Smooth muscle cell (in vitro differentiated cells): ENCODE data around the gene TIMP2. TPM values are rescaled to one million over a fixed set of nuclear protein-coding genes. Genes with fewer than 3 reads are reported as not detected.

ENCODE experiments used
- DNase-seq: peaks from one replicate; lab custom pipeline; 2025; ENCODE audit not compliant: unreplicated experiment; lab: John Stamatoyannopoulos, UW
- H2AFZ ChIP-seq: fragments of 200-600 bp; sonication (generic); 2 replicates; pipeline ENCODE4 v1.6.0; 2016; ENCODE audit warnings: antibody characterized with exemption, low read depth, mild to moderate bottlenecking
- H3F3A ChIP-seq: fragments of 200-600 bp; sonication (generic); 2 replicates; pipeline ENCODE4 v1.6.0; 2017; ENCODE audit warnings: antibody characterized with exemption, low read depth
- H3K27ac ChIP-seq: fragments of 200-600 bp; sonication (generic); 2 replicates; pipeline ENCODE4 v1.5.1; 2016; ENCODE audit warnings: low read depth, mild to moderate bottlenecking
- H3K27me3 ChIP-seq: fragments of 200-600 bp; sonication (generic); 2 replicates; pipeline ENCODE4 v1.6.1; 2016; ENCODE audit warnings: low read depth, mild to moderate bottlenecking
- H3K36me3 ChIP-seq: fragments of 200-600 bp; sonication (generic); 2 replicates; pipeline ENCODE4 v1.5.1; 2016; ENCODE audit warnings: low read depth
- H3K4me1 ChIP-seq: fragments of 200-600 bp; sonication (generic); 2 replicates; pipeline ENCODE4 v1.5.1; 2016; ENCODE audit warnings: low read depth
- H3K4me2 ChIP-seq: fragments of 200-600 bp; sonication (generic); 2 replicates; pipeline ENCODE4 v1.6.0; 2016; ENCODE audit warnings: mild to moderate bottlenecking
- H3K4me3 ChIP-seq: fragments of 200-600 bp; sonication (generic); 2 replicates; pipeline ENCODE4 v1.5.1; 2016; ENCODE audit warnings: mild to moderate bottlenecking
- H3K79me2 ChIP-seq: fragments of 200-600 bp; sonication (generic); 2 replicates; pipeline ENCODE4 v1.6.0; 2016; ENCODE audit warnings: low read depth, mild to moderate bottlenecking
- H3K9ac ChIP-seq: fragments of 200-600 bp; sonication (generic); 2 replicates; pipeline ENCODE4 v1.6.0; 2016; ENCODE audit warnings: low read depth
- H3K9me3 ChIP-seq: fragments of 200-600 bp; sonication (generic); replicated peaks from 2 replicates; pipeline ENCODE4 v1.5.1; 2016; ENCODE audit warnings: low read depth
- H4K20me1 ChIP-seq: fragments of 200-600 bp; sonication (generic); 2 replicates; pipeline ENCODE4 v1.6.0; 2016; ENCODE audit warnings: low read depth
- CTCF ChIP-seq: fragments of 200-600 bp; sonication (generic); IDR thresholded peaks from 2 replicates; pipeline ENCODE4 v1.5.1; 2017; ENCODE audit warnings: borderline replicate concordance, mild to moderate bottlenecking, antibody characterized with exemption; ENCODE audit not compliant: insufficient read depth, poor library complexity, severe bottlenecking
- WGBS: methylation state at CpG from one replicate; pipeline ENCODE4 v1.1.7; 2016; ENCODE audit warnings: low lambda C conversion rate; 5-methylcytosine and 5-hydroxymethylcytosine counted together
- polyA plus RNA-seq: library from polyadenylated mRNA; unstranded; fragments of >200 nt; fragmentation: Nextera tagmentation; extraction: Ambion mirVana; gene quantifications from 2 replicates; pipeline ENCODE4 v1.2.1, GENCODE V29; 2016
- total RNA-seq: library from RNA; depleted of rRNA; stranded (reverse); fragments of >200 nt; gene quantifications from 2 replicates; pipeline ENCODE4 v1.2.3, GENCODE V29; 2014

TIMP2 gene
- total and polyA plus RNA-seq, 2 experiments from 2014 or later = 37.8 to 111 TPM

- WGBS = 86% methylated on average over 4 of the region's 4 CpGs
Measured at GRCh38 chr17:78893684-78894083, 31.5 kb downstream of the TIMP2 start.

GRCh38 chr17:78892936-78893379 is 32.2 kb downstream of the TIMP2 start:
- Histone ChIP-seq H3K4me2 (no peak overlapping the region), H4K20me1 (peaks cover 95% of the 10 kb centered on the region), H3K27me3 (no peaks in the 10 kb centered on the region), H3K4me1 (no peaks in the 10 kb centered on the region), H3K27ac (no peak overlapping the region), H2AFZ (no peak overlapping the region), H3K36me3 (no peaks in the 10 kb centered on the region), H3K79me2 (peaks cover 44% of the 10 kb centered on the region), H3K4me3 (no peak overlapping the region), H3K9ac (no peak overlapping the region), H3F3A (no peaks in the 10 kb centered on the region), H3K9me3 (no peaks in the 10 kb centered on the region)
- DNase-seq = no peak
- 100% methylated on average over 6 of the region's 6 CpGs for WGBS
- no peak for TF ChIP-seq CTCF

More at GRCh38 chr17:78893684-78894083, 31.5 kb downstream of the TIMP2 start:
- DNase-seq = no peak
- no peak overlapping the region for H3K9ac ChIP-seq
- H3F3A ChIP-seq = no peaks in the 10 kb centered on the region
- H4K20me1 ChIP-seq = peaks cover 95% of the 10 kb centered on the region
- H3K79me2 ChIP-seq = peaks cover 42% of the 10 kb centered on the region
- H3K36me3 ChIP-seq = no peaks in the 10 kb centered on the region
- no peaks in the 10 kb centered on the region for H3K9me3 ChIP-seq
- no peak overlapping the region for H3K4me3 ChIP-seq
- H3K4me2 ChIP-seq = no peak overlapping the region
- no peaks in the 10 kb centered on the region for H3K4me1 ChIP-seq
- TF ChIP-seq CTCF = no peak
- no peak overlapping the region for H2AFZ ChIP-seq
- no peak overlapping the region for H3K27ac ChIP-seq
- no peaks in the 10 kb centered on the region for H3K27me3 ChIP-seq

GRCh38 chr17:78892520-78892919 is 32.7 kb downstream of the TIMP2 start:
- H3K9ac ChIP-seq = no peak overlapping the region
- no peak for TF ChIP-seq CTCF
- H3K4me3 ChIP-seq = no peak overlapping the region
- H4K20me1 ChIP-seq = peaks cover 92% of the 10 kb centered on the region
- H3K4me1 ChIP-seq = no peaks in the 10 kb centered on the region
- H3K27me3 ChIP-seq = no peaks in the 10 kb centered on the region
- H3K36me3 ChIP-seq = no peaks in the 10 kb centered on the region
- H2AFZ ChIP-seq = no peak overlapping the region
- H3K9me3 ChIP-seq = no peaks in the 10 kb centered on the region
- no peak overlapping the region for H3K27ac ChIP-seq
- DNase-seq = no peak
- no peaks in the 10 kb centered on the region for H3F3A ChIP-seq
- H3K79me2 ChIP-seq = peaks cover 44% of the 10 kb centered on the region
- no peak overlapping the region for H3K4me2 ChIP-seq
- 95% methylated on average over 5 of the region's 5 CpGs for whole genome bisulfite sequencing

GRCh38 chr17:78892062-78892456 is 33.1 kb downstream of the TIMP2 start:
- Histone ChIP-seq H3K4me2 (no peak overlapping the region), H3K4me3 (no peak overlapping the region), H3K36me3 (no peaks in the 10 kb centered on the region), H4K20me1 (peaks cover 91% of the 10 kb centered on the region), H3K27ac (no peak overlapping the region), H3K27me3 (no peaks in the 10 kb centered on the region), H3K9ac (no peak overlapping the region), H3K79me2 (peaks cover 43% of the 10 kb centered on the region), H3K9me3 (no peaks in the 10 kb centered on the region), H2AFZ (no peak overlapping the region), H3F3A (no peaks in the 10 kb centered on the region), H3K4me1 (no peaks in the 10 kb centered on the region)
- no peak for DNase-seq
- TF ChIP-seq CTCF = no peak
- WGBS = 86% methylated on average over 14 of the region's 14 CpGs
